Subcutaneous adipose tissue (tissue), 4 donors: ENCODE measurements around the gene PPP2R2C. TPM values are rescaled to one million over a fixed set of nuclear protein-coding genes. Genes with fewer than 3 reads are reported as not detected.

Source experiments
- total RNA-seq, 4 donors: library from RNA; depleted of rRNA; stranded (reverse); fragments of >200 nt; gene quantifications; one replicate each; pipeline ENCODE4 v1.1.0, GENCODE V29; 2016
- TF ChIP-seq, protein P1 (sequence below): fragments of 450-650 bp; IDR thresholded peaks from one replicate; pipeline ENCODE4 v1.5.1; 2016; ENCODE audit warnings: low read depth, mild to moderate bottlenecking, control low read depth, antibody characterized with exemption, moderate library complexity

The PPP2R2C gene
- total RNA-seq, 4 donors from 2014 or later = 0.17 to 2.0 (median 0.49) TPM; not detected in 1

DNA sequence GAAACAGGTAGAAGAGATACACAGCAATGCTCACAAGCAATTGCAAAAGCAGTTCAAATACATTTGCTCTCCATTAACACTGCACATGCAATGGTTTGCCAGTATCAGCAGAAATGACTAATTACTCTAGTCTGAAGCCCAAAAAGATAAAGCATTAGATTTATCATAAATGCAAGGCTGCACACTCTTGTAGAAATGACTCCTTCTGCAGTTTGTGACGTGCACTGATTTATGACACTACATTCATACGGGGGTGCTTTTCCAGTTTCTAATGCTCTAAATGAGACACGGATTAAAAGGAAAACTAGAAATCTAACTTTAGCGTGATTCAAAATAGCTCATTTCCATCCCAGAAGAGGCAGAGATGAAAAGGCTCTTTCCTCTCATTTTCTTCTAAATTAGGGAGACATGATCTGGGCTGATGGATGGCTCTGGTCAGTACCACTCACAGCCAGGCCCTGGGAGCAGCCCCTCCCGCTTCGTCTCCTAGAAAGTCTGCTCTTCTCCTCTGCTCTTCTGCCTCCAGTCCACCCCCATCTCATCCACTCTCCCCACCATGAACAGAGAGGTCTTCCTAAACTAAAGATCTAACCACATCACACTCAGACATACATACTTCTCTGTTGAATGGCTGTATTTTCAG, 33.2 kb downstream of the PPP2R2C start:
- TF ChIP-seq, protein P1, sequence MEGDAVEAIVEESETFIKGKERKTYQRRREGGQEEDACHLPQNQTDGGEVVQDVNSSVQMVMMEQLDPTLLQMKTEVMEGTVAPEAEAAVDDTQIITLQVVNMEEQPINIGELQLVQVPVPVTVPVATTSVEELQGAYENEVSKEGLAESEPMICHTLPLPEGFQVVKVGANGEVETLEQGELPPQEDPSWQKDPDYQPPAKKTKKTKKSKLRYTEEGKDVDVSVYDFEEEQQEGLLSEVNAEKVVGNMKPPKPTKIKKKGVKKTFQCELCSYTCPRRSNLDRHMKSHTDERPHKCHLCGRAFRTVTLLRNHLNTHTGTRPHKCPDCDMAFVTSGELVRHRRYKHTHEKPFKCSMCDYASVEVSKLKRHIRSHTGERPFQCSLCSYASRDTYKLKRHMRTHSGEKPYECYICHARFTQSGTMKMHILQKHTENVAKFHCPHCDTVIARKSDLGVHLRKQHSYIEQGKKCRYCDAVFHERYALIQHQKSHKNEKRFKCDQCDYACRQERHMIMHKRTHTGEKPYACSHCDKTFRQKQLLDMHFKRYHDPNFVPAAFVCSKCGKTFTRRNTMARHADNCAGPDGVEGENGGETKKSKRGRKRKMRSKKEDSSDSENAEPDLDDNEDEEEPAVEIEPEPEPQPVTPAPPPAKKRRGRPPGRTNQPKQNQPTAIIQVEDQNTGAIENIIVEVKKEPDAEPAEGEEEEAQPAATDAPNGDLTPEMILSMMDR = no peak

DNA sequence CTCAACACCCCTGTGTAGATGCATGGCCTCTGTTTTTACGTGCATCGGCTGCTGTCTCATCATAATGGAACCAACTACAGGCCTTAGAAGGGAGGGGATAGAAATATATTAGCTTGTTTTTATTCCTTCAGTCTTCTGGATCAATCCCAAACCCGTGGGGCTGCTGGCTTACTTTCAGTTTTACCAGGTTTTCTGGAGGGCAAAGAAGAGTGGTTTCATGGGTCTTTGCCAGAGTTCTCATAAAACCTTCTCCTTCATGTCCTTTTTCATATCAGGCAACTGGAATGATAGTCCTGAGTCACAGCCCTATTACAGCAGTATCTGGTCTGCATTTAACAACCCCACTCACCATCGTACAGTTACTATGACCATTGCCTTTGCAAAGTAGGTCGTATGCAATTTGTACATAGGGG, 34.6 kb downstream of the PPP2R2C start:
- TF ChIP-seq, protein P1 = no peak

DNA sequence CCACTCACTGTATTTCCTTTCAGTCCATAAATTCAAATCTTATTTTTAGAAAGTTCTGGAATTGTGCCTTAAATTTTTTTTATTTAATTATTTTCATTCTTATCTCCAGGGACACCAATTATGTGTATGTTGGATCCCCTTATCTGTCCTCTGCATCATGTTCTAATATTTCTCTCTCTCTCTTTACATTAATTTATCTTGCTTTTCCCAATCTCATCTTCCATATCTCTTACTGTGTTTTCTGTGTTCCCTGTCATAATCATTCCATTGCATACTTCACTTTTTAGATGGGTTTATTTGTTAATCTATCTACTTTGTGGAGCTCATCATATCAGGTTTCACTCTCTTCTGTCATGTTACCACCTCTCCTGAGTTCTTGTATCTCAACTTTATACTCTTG, 37.4 kb downstream of the PPP2R2C start:
- TF ChIP-seq, protein P1 = no peak

DNA sequence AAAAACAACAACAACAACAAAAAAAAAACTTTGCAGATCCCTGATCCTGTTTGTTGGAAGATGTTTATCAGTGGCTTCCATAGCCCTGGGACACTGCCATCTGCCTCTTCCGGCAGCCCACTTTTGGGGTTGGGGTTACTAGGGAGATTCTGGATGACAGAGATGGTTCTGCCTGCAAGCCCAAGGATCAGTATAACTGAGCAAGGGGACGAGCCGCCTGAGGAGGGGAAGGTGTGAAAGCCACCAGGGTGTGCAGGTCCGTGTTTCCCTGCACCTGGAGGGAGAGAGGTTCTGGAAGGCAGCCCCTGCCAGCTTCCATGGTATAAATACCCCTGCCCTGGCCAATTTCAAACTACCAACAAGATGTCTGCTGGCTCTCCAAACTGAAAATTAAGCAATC, 41.5 kb downstream of the PPP2R2C start:
- TF ChIP-seq, protein P1 = no peak

DNA sequence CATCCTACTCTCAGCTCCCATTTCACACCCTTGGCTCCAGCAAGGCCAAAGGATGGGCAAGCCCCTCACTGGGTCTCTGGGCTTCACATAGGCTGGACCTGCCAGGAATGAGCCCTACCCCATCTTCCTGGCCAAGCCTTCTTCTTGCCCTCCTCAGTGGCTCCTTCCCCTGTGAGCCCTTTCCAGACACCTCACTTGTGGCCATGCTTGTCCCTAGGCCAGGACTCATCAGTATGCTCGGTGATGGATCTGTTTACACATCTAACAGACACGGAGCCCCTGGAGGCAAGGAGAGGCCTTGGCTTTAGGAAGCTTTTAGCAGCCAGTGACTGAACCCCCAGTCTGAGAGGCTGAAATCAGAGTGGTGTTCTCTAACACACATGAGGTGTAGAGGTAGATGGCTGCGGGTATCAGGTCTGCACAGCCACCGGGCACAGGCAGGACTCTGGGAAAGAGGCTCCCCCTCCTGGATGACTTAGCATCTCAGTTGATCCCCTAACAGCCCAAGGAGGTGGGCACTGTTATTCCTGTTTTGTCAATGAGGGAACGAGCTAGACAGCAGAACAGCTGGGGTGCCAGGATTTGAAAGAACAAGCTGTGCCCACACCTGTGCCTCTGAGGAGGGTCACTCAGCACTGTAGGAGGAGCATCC, 44.8 kb downstream of the PPP2R2C start:
- TF ChIP-seq, protein P1 = no peak

GRCh38 chr4:6426571-6427438, 45.6 kb downstream of the PPP2R2C start:
- TF ChIP-seq, protein P1 = no peak

DNA sequence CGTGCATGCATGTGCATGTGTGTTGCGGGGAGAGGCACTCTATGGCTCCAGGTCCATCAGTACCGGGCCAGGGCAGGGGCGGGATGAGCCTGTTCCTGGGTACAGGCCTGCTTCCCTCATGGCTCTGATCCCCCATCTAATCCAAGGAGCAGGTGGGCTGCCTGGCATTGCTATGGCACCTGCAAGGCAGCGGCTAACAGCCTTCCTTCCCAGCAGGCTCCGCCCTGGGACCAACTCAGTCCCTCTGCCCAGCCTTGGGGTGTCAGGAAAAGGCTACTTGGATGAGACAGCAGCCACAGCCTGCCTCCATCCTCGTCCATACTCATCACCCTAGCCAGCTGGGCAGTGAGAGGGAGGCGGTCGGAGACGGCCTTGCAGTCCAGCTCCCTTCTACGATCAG, 46.5 kb downstream of the PPP2R2C start:
- TF ChIP-seq, protein P1 = no peak
